ENCODE results near the gene EHMT1. TPM values are rescaled to one million over a fixed set of nuclear protein-coding genes. Genes with fewer than 3 reads are reported as not detected.
A peak's percentile ranks its signal among the peaks of the same experiment; 100 is the strongest.

Gene EHMT1
- total and polyA plus RNA-seq, 2 of the 13 experiments (the other 11 are each of a cell fraction or from before 2014, with no cell fraction given): 23.0 to 27.1 TPM

DNA sequence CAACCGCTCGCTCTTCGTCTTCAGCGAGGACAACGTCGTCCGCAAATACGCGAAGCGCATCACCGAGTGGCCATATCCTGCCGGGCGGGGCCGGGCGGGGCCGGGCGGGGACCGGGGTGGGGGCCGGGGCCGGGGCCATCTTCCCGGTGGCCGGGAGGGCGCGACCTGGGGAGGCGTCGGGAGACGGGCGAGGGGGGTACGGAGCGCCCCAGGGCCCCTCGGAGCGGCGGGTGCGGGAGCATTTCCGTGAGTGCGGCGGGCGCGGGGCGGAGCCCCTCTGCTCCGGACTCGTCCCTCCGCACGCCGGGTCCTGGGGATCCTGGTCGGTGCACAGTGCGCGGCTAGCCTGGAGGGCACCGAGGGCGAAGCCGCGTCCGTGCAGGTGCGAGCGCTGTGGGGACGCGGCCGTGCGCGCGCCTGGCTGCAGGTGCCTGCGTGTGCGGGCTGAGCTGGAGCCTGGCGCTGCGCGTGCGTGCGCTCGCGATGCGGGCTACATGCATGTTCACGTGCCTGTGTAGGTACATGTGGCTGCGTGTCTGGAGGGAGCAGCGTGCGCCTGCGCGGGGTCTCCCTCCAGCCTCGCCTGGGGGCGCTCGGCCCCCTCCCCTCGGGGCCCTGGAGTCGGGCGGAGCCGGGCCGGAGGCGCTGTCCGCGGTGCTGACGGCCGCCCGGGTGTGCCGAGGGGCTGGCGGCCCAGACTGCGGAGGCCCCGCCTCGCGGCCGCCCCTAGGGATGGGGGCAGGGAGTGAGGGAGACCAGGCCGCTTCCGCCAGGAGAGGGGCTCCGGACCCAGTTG, 259.5 kb downstream of the EHMT1 start (continued):
- TF ChIP-seq, protein P1, sequence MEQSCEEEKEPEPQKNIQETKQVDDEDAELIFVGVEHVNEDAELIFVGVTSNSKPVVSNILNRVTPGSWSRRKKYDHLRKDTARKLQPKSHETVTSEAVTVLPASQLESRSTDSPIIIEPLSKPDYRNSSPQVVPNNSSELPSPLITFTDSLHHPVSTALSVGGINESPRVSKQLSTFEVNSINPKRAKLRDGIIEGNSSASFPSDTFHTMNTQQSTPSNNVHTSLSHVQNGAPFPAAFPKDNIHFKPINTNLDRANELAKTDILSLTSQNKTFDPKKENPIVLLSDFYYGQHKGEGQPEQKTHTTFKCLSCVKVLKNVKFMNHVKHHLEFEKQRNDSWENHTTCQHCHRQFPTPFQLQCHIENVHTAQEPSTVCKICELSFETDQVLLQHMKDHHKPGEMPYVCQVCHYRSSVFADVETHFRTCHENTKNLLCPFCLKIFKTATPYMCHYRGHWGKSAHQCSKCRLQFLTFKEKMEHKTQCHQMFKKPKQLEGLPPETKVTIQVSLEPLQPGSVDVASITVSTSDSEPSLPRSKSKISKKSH (CRISPR knock-in tag; IDR thresholded peaks at IDR 0.05; ENCODE audit: borderline replicate concordance): no peak
- TF ChIP-seq ZKSCAN8 (CRISPR knock-in tag; IDR thresholded peaks at IDR 0.05; ENCODE audit: borderline replicate concordance) (no peak), ZNF768 (CRISPR knock-in tag; IDR thresholded peaks at IDR 0.05) (0 out of 2 replicates have a peak, but pooled peaks have one; percentile 25), ZNF234 (CRISPR knock-in tag; conservative IDR thresholded peaks at IDR 0.05) (no peak), PITX1 (CRISPR knock-in tag; IDR thresholded peaks at IDR 0.05) (no peak), MIER2 (CRISPR knock-in tag; IDR thresholded peaks at IDR 0.05) (peak; percentile 91), ZNF160 (CRISPR knock-in tag; IDR thresholded peaks at IDR 0.05) (no peak), PHF21A (CRISPR knock-in tag; IDR thresholded peaks at IDR 0.05) (no peak), KLF16 (CRISPR knock-in tag; IDR thresholded peaks at IDR 0.05) (no peak), FOSL2 (CRISPR knock-in tag; IDR thresholded peaks at IDR 0.05) (no peak), ZNF17 (CRISPR knock-in tag; IDR thresholded peaks at IDR 0.05) (no peak), CENPX (CRISPR knock-in tag; IDR thresholded peaks at IDR 0.05) (no peak), CHD2 (IDR thresholded peaks at IDR 0.05; ENCODE audit: low read depth, low read length) (no peak), DNMT3B (CRISPR knock-in tag; conservative IDR thresholded peaks at IDR 0.05) (no peak), ZNF724P (CRISPR knock-in tag; IDR thresholded peaks at IDR 0.05; ENCODE audit: borderline replicate concordance) (no peak), ZNF879 (CRISPR knock-in tag; IDR thresholded peaks at IDR 0.05) (no peak)
- TF ChIP-seq, protein P2, sequence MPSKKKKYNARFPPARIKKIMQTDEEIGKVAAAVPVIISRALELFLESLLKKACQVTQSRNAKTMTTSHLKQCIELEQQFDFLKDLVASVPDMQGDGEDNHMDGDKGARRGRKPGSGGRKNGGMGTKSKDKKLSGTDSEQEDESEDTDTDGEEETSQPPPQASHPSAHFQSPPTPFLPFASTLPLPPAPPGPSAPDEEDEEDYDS (CRISPR knock-in tag; IDR thresholded peaks at IDR 0.05): no peak
- TF ChIP-seq, protein P3, sequence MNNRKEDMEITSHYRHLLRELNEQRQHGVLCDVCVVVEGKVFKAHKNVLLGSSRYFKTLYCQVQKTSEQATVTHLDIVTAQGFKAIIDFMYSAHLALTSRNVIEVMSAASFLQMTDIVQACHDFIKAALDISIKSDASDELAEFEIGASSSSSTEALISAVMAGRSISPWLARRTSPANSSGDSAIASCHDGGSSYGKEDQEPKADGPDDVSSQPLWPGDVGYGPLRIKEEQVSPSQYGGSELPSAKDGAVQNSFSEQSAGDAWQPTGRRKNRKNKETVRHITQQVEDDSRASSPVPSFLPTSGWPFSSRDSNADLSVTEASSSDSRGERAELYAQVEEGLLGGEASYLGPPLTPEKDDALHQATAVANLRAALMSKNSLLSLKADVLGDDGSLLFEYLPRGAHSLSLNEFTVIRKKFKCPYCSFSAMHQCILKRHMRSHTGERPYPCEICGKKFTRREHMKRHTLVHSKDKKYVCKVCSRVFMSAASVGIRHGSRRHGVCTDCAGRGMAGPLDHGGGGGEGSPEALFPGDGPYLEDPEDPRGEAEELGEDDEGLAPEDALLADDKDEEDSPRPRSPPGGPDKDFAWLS (CRISPR knock-in tag; IDR thresholded peaks at IDR 0.05; ENCODE audit: borderline replicate concordance): no peak
- TF ChIP-seq, protein P4, sequence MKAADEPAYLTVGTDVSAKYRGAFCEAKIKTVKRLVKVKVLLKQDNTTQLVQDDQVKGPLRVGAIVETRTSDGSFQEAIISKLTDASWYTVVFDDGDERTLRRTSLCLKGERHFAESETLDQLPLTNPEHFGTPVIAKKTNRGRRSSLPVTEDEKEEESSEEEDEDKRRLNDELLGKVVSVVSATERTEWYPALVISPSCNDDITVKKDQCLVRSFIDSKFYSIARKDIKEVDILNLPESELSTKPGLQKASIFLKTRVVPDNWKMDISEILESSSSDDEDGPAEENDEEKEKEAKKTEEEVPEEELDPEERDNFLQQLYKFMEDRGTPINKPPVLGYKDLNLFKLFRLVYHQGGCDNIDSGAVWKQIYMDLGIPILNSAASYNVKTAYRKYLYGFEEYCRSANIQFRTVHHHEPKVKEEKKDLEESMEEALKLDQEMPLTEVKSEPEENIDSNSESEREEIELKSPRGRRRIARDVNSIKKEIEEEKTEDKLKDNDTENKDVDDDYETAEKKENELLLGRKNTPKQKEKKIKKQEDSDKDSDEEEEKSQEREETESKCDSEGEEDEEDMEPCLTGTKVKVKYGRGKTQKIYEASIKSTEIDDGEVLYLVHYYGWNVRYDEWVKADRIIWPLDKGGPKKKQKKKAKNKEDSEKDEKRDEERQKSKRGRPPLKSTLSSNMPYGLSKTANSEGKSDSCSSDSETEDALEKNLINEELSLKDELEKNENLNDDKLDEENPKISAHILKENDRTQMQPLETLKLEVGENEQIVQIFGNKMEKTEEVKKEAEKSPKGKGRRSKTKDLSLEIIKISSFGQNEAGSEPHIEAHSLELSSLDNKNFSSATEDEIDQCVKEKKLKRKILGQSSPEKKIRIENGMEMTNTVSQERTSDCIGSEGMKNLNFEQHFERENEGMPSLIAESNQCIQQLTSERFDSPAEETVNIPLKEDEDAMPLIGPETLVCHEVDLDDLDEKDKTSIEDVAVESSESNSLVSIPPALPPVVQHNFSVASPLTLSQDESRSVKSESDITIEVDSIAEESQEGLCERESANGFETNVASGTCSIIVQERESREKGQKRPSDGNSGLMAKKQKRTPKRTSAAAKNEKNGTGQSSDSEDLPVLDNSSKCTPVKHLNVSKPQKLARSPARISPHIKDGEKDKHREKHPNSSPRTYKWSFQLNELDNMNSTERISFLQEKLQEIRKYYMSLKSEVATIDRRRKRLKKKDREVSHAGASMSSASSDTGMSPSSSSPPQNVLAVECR (CRISPR knock-in tag; IDR thresholded peaks at IDR 0.05; ENCODE audit: borderline replicate concordance): no peak
- TF ChIP-seq, protein P5, sequence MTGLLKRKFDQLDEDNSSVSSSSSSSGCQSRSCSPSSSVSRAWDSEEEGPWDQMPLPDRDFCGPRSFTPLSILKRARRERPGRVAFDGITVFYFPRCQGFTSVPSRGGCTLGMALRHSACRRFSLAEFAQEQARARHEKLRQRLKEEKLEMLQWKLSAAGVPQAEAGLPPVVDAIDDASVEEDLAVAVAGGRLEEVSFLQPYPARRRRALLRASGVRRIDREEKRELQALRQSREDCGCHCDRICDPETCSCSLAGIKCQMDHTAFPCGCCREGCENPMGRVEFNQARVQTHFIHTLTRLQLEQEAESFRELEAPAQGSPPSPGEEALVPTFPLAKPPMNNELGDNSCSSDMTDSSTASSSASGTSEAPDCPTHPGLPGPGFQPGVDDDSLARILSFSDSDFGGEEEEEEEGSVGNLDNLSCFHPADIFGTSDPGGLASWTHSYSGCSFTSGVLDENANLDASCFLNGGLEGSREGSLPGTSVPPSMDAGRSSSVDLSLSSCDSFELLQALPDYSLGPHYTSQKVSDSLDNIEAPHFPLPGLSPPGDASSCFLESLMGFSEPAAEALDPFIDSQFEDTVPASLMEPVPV (CRISPR knock-in tag; IDR thresholded peaks at IDR 0.05): no peak

Measured in HepG2 (cell line).